ENCODE results near the gene NSD2.
"Not testable (repeated sequence)": the region's sequence is repeated elsewhere in the genome, so short reads cannot be mapped to it uniquely, and the experiment has no call there.

Gene NSD2

GRCh38 chr4:1993718-1994516, 122.7 kb downstream of the NSD2 start:
- not testable (repeated sequence) for H2AK5ac ChIP-seq (ENCODE audit: low read length, severe bottlenecking); H2BK12ac ChIP-seq (ENCODE audit: low read length in 2 of 2); H3K9ac ChIP-seq (ENCODE audit: low read length); H4K91ac ChIP-seq (ENCODE audit: low read length); H2BK5ac ChIP-seq (ENCODE audit: low read depth, low read length, poor library complexity, severe bottlenecking); H3K4me3 ChIP-seq (ENCODE audit: insufficient read depth in 1 of 2, low read depth in 1 of 2, low read length in 2 of 2); H3K4me1 ChIP-seq (ENCODE audit: control insufficient read depth, insufficient read depth, low read depth, low read length); H2AFZ ChIP-seq (ENCODE audit: low read depth, low read length); H3K18ac ChIP-seq (ENCODE audit: low read depth in 1 of 2, low read length in 2 of 2); DNase-seq; H3K27ac ChIP-seq (ENCODE audit: low read length, poor library complexity, severe bottlenecking); H3K14ac ChIP-seq (ENCODE audit: low read length in 2 of 2); H4K8ac ChIP-seq (ENCODE audit: low read length); H3K4me2 ChIP-seq (ENCODE audit: low read length, poor library complexity, severe bottlenecking); H2BK15ac ChIP-seq (ENCODE audit: low read depth, poor library complexity, severe bottlenecking); H2BK120ac ChIP-seq (ENCODE audit: low read depth, low read length); H3K23ac ChIP-seq (ENCODE audit: low read length in 2 of 2); H3K27me3 ChIP-seq (ENCODE audit: control insufficient read depth in 1 of 2, insufficient read depth in 1 of 2, low read length in 2 of 2); H3K4ac ChIP-seq (ENCODE audit: low read depth in 1 of 2, low read length in 2 of 2)
- 97% methylated on average over 16 of the region's 20 CpGs for WGBS
- peaks cover 16% of the 10 kb centered on the region for H3K9me3 ChIP-seq (ENCODE audit: control insufficient read depth, low read length)
- peaks cover 27 to 42% of the 10 kb centered on the region in 2 experiments for H3K36me3 ChIP-seq (ENCODE audit: control insufficient read depth in 1 of 2, insufficient read depth in 2 of 2, low read depth in 1 of 2, low read length in 2 of 2)
- peaks cover 36% of the 10 kb centered on the region for H3K79me1 ChIP-seq (replicated peaks; ENCODE audit: low read length, poor library complexity, severe bottlenecking)

DNA sequence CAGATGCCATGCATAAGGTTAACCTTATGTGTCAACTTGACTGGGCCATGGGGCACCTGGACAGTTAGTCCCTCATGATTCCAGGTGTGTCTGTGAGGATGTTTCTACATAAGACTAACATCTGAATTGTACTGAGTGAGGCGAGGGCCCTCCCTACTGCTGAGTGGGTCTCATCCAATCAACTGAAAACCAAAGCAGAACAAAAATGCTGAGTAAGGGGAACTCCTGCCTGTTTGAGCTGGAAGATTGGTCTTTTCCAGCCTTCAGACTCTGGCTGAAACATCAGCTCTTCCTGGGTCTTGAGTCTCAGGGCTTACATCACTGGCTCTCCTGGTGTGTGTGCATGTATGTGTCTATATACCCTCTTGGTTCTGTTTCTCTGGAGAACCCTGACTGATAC, 123.7 kb downstream of the NSD2 start:
- no peak overlapping the region for H2BK120ac ChIP-seq (ENCODE audit: low read depth, low read length)
- H2AK5ac ChIP-seq (ENCODE audit: low read length, severe bottlenecking), result no peak overlapping the region
- H3K36me3 ChIP-seq (ENCODE audit: control insufficient read depth in 1 of 2, insufficient read depth in 2 of 2, low read depth in 1 of 2, low read length in 2 of 2), result peaks cover 24 to 33% of the 10 kb centered on the region in 2 experiments
- H3K27me3 ChIP-seq (ENCODE audit: control insufficient read depth in 1 of 2, insufficient read depth in 1 of 2, low read length in 2 of 2), result no peaks in the 10 kb centered on the region
- H3K18ac ChIP-seq (ENCODE audit: low read depth in 1 of 2, low read length in 2 of 2), result no peak overlapping the region
- no peak overlapping the region for H2AFZ ChIP-seq (ENCODE audit: low read depth, low read length)
- no peak overlapping the region for H4K91ac ChIP-seq (ENCODE audit: low read length)
- H3K9me3 ChIP-seq (ENCODE audit: control insufficient read depth, low read length), result peaks cover 23% of the 10 kb centered on the region
- H3K79me1 ChIP-seq (replicated peaks; ENCODE audit: low read length, poor library complexity, severe bottlenecking), result peaks cover 32% of the 10 kb centered on the region
- DNase-seq, result no peak
- no peak overlapping the region for H3K9ac ChIP-seq (ENCODE audit: low read length)
- no peak overlapping the region for H2BK15ac ChIP-seq (ENCODE audit: low read depth, poor library complexity, severe bottlenecking)
- no peak overlapping the region for H2BK12ac ChIP-seq (ENCODE audit: low read length in 2 of 2)
- peaks cover 4% of the 10 kb centered on the region for H3K4me1 ChIP-seq (ENCODE audit: control insufficient read depth, insufficient read depth, low read depth, low read length)
- H3K27ac ChIP-seq (ENCODE audit: low read length, poor library complexity, severe bottlenecking), result no peak overlapping the region
- no peak overlapping the region for H4K8ac ChIP-seq (ENCODE audit: low read length)
- H3K4me2 ChIP-seq (ENCODE audit: low read length, poor library complexity, severe bottlenecking), result no peak overlapping the region
- no peak overlapping the region for H3K4ac ChIP-seq (ENCODE audit: low read depth in 1 of 2, low read length in 2 of 2)
- H3K23ac ChIP-seq (ENCODE audit: low read length in 2 of 2), result no peak overlapping the region
- H3K4me3 ChIP-seq (ENCODE audit: insufficient read depth in 1 of 2, low read depth in 1 of 2, low read length in 2 of 2), result no peak overlapping the region
- H3K14ac ChIP-seq (ENCODE audit: low read length in 2 of 2), result no peak overlapping the region
- H2BK5ac ChIP-seq (ENCODE audit: low read depth, low read length, poor library complexity, severe bottlenecking), result no peak overlapping the region
- 86% methylated on average over 1 of the region's 1 CpG for WGBS

- Histone ChIP-seq H2AK5ac (ENCODE audit: low read length, severe bottlenecking) (no peak overlapping the region), H3K9me3 (ENCODE audit: control insufficient read depth, low read length) (peaks cover 25% of the 10 kb centered on the region), H2BK120ac (ENCODE audit: low read depth, low read length) (no peak overlapping the region), H3K9ac (ENCODE audit: low read length) (no peak overlapping the region), H2BK5ac (ENCODE audit: low read depth, low read length, poor library complexity, severe bottlenecking) (no peak overlapping the region), H3K27ac (ENCODE audit: low read length, poor library complexity, severe bottlenecking) (no peak overlapping the region), H3K23ac (ENCODE audit: low read length in 2 of 2) (no peak overlapping the region), H3K27me3 (ENCODE audit: control insufficient read depth in 1 of 2, insufficient read depth in 1 of 2, low read length in 2 of 2) (no peaks in the 10 kb centered on the region), H2BK12ac (ENCODE audit: low read length in 2 of 2) (no peak overlapping the region), H3K4ac (ENCODE audit: low read depth in 1 of 2, low read length in 2 of 2) (no peak overlapping the region), H3K18ac (ENCODE audit: low read depth in 1 of 2, low read length in 2 of 2) (no peak overlapping the region), H3K14ac (ENCODE audit: low read length in 2 of 2) (no peak overlapping the region), H2AFZ (ENCODE audit: low read depth, low read length) (no peak overlapping the region), H4K91ac (ENCODE audit: low read length) (no peak overlapping the region), H3K4me2 (ENCODE audit: low read length, poor library complexity, severe bottlenecking) (no peak overlapping the region), H4K8ac (ENCODE audit: low read length) (no peak overlapping the region), H3K4me1 (ENCODE audit: control insufficient read depth, insufficient read depth, low read depth, low read length) (peaks cover 4% of the 10 kb centered on the region), H3K4me3 (ENCODE audit: insufficient read depth in 1 of 2, low read depth in 1 of 2, low read length in 2 of 2) (no peak overlapping the region), H2BK15ac (ENCODE audit: low read depth, poor library complexity, severe bottlenecking) (no peak overlapping the region), H3K36me3 (ENCODE audit: control insufficient read depth in 1 of 2, insufficient read depth in 2 of 2, low read depth in 1 of 2, low read length in 2 of 2) (peaks cover 15 to 17% of the 10 kb centered on the region in 2 experiments), H3K79me1 (replicated peaks; ENCODE audit: low read length, poor library complexity, severe bottlenecking) (peaks cover 15% of the 10 kb centered on the region)
- DNase-seq, result no peak
- no CpG with 5 or more reads among the region's 3 CpGs for WGBS
Measured at GRCh38 chr4:1996866-1997611, 125.8 kb downstream of the NSD2 start.

DNA sequence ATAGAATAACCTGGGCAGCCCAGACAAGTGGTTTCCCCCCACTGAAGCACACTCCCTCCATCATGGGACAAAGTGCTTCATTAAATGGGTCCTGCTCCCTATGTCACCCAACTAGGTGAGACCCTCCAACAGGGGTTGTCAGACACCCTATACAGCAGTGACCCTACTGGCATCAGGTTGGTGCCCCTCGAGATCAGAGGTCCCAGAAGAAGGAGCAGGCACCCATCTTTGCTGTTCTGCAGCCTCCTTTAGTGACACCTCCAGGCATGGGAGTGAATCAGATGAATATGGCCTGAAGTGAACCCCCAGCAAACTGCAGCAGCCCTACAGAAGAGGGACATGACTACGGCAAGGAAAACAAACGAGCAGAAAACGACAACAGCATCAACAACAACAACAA, 126.5 kb downstream of the NSD2 start:
- Histone ChIP-seq H2AFZ (ENCODE audit: low read depth, low read length) (no peak overlapping the region), H2BK5ac (ENCODE audit: low read depth, low read length, poor library complexity, severe bottlenecking) (no peak overlapping the region), H3K18ac (ENCODE audit: low read depth in 1 of 2, low read length in 2 of 2) (no peak overlapping the region), H2AK5ac (ENCODE audit: low read length, severe bottlenecking) (no peak overlapping the region), H3K36me3 (ENCODE audit: control insufficient read depth in 1 of 2, insufficient read depth in 2 of 2, low read depth in 1 of 2, low read length in 2 of 2) (peaks cover 10 to 18% of the 10 kb centered on the region in 2 experiments), H3K4me1 (ENCODE audit: control insufficient read depth, insufficient read depth, low read depth, low read length) (peaks cover 1% of the 10 kb centered on the region), H3K23ac (ENCODE audit: low read length in 2 of 2) (no peak overlapping the region), H3K79me1 (replicated peaks; ENCODE audit: low read length, poor library complexity, severe bottlenecking) (peaks cover 8% of the 10 kb centered on the region), H2BK12ac (ENCODE audit: low read length in 2 of 2) (no peak overlapping the region), H3K27ac (ENCODE audit: low read length, poor library complexity, severe bottlenecking) (no peak overlapping the region), H3K4me3 (ENCODE audit: insufficient read depth in 1 of 2, low read depth in 1 of 2, low read length in 2 of 2) (no peak overlapping the region), H3K4me2 (ENCODE audit: low read length, poor library complexity, severe bottlenecking) (no peak overlapping the region), H3K9ac (ENCODE audit: low read length) (no peak overlapping the region), H3K14ac (ENCODE audit: low read length in 2 of 2) (no peak overlapping the region), H3K9me3 (ENCODE audit: control insufficient read depth, low read length) (peaks cover 25% of the 10 kb centered on the region), H3K4ac (ENCODE audit: low read depth in 1 of 2, low read length in 2 of 2) (no peak overlapping the region), H2BK120ac (ENCODE audit: low read depth, low read length) (no peak overlapping the region), H4K91ac (ENCODE audit: low read length) (no peak overlapping the region), H3K27me3 (ENCODE audit: control insufficient read depth in 1 of 2, insufficient read depth in 1 of 2, low read length in 2 of 2) (no peaks in the 10 kb centered on the region), H2BK15ac (ENCODE audit: low read depth, poor library complexity, severe bottlenecking) (no peak overlapping the region), H4K8ac (ENCODE audit: low read length) (no peak overlapping the region)
- no peak for DNase-seq
- WGBS, result 96% methylated on average over 4 of the region's 4 CpGs
